B cell (primary cell): ENCODE results near the gene LTB4R. TPM values are rescaled to one million over a fixed set of nuclear protein-coding genes. Genes with fewer than 3 reads are reported as not detected.

Experiments used
- ATAC-seq: fragments of 200-7000 bp; cut with Tn5 transposase; one replicate; pipeline ENCODE4 v1.10.0; 2021; ENCODE audit warnings: low read depth, mild to moderate bottlenecking, moderate number of reproducible peaks, moderate library complexity
- CTCF ChIA-PET: fragments of 350-600 bp; sonication (Branson Sonifier 250); formaldehyde crosslinking; loops from one replicate; lab custom pipeline; 2021; ENCODE audit warnings: antibody characterized with exemption, inconsistent platforms; lab: Charles Lee
- POLR2A ChIA-PET: fragments of 350-600 bp; sonication (Branson Sonifier 250); formaldehyde crosslinking; loops from one replicate; lab custom pipeline; 2021; ENCODE audit warnings: antibody characterized with exemption; lab: Charles Lee
- DNase-seq: peaks from one replicate; pipeline ENCODE4 v3.0.0; 2013
- H2AFZ ChIP-seq: 2 replicates; pipeline ENCODE4 v1.6.1; 2012; ENCODE audit warnings: mild to moderate bottlenecking, low read depth, low read length; ENCODE audit not compliant: insufficient read depth, poor library complexity, severe bottlenecking
- H3K27ac ChIP-seq, 2 donors: 1 replicate in 1 of 2; 2 replicates in 1 of 2; pipeline ENCODE4 v1.5.1; 2012 to 2013; ENCODE audit warnings: low read length in 2 of 2, mild to moderate bottlenecking in 2 of 2, moderate library complexity in 1 of 2
- H3K27me3 ChIP-seq, 4 experiments: fragments of 200-600 bp in 1 of 4; sonication (generic) in 1 of 4; replicated peaks in 1 of 4; 1 replicate in 2 of 4; 2 replicates in 2 of 4; pipeline versions ENCODE4 v1.6.1 to v1.7.0; 2013 to 2016; ENCODE audit warnings: low read length in 3 of 4, mild to moderate bottlenecking in 2 of 4, mixed read lengths in 1 of 4, moderate library complexity in 1 of 4; ENCODE audit not compliant: insufficient read depth in 4 of 4, control insufficient read depth in 3 of 4; ENCODE audit errors: control extremely low read depth in 1 of 4
- H3K36me3 ChIP-seq, 2 experiments: replicated peaks in 1 of 2; 1 replicate in 1 of 2; 2 replicates in 1 of 2; pipeline versions ENCODE4 v1.6.1 to v1.7.1; 2013; ENCODE audit warnings: low read length in 1 of 2; ENCODE audit not compliant: insufficient read depth in 2 of 2, control insufficient read depth in 1 of 2; ENCODE audit errors: control extremely low read depth in 1 of 2, extremely low read depth in 1 of 2
- H3K4me1 ChIP-seq, 2 donors: fragments of 200-600 bp in 1 of 2; sonication (generic) in 1 of 2; 1 replicate in 1 of 2; 2 replicates in 1 of 2; pipeline versions ENCODE4 v1.5.1 to v1.6.1; 2013 to 2017; ENCODE audit warnings: low read length in 2 of 2; ENCODE audit not compliant: control insufficient read depth in 2 of 2, insufficient read depth in 2 of 2
- H3K4me2 ChIP-seq: replicated peaks from 2 replicates; pipeline ENCODE3; 2012; ENCODE audit warnings: mild to moderate bottlenecking, low read depth, low read length; ENCODE audit not compliant: poor library complexity, severe bottlenecking
- H3K4me3 ChIP-seq, 5 experiments: fragments of 200-600 bp in 1 of 5; sonication (generic) in 1 of 5; 1 replicate in 3 of 5; 2 replicates in 2 of 5; pipeline versions ENCODE4 v1.5.1 to v1.7.0; 2011 to 2016; ENCODE audit warnings: low read length in 4 of 5, mild to moderate bottlenecking in 4 of 5, low read depth in 2 of 5, control low read depth in 1 of 5, moderate library complexity in 1 of 5; ENCODE audit not compliant: insufficient read depth in 1 of 5; ENCODE audit errors: control extremely low read depth in 1 of 5, extremely low read depth in 1 of 5
- H3K79me2 ChIP-seq: fragments of 200-600 bp; sonication (generic); one replicate; pipeline ENCODE4 v1.6.0; 2016; ENCODE audit warnings: low read length; ENCODE audit not compliant: control insufficient read depth, insufficient read depth
- H3K9ac ChIP-seq: fragments of 200-600 bp; sonication (generic); 2 replicates; pipeline ENCODE4 v1.6.1; 2017; ENCODE audit warnings: mild to moderate bottlenecking, low read length, moderate library complexity
- H3K9me3 ChIP-seq, 3 donors: one replicate each; pipeline versions ENCODE4 v1.6.1 to v1.7.1; 2013; ENCODE audit warnings: low read length in 2 of 3; ENCODE audit not compliant: control insufficient read depth in 2 of 3, insufficient read depth in 1 of 3; ENCODE audit errors: control extremely low read depth in 1 of 3
- H4K20me1 ChIP-seq: 2 replicates; pipeline ENCODE4 v1.6.0; 2012; ENCODE audit warnings: mild to moderate bottlenecking, low read length; ENCODE audit not compliant: insufficient read depth, control insufficient read depth, poor library complexity, severe bottlenecking
- H3K27ac Mint-ChIP-seq: one replicate; pipeline ENCODE4 v1.8.0; 2021; ENCODE audit warnings: mixed read lengths
- H3K27me3 Mint-ChIP-seq: one replicate; pipeline ENCODE4 v1.8.0; 2021; ENCODE audit warnings: mixed read lengths
- H3K4me1 Mint-ChIP-seq: one replicate; pipeline ENCODE4 v1.8.0; 2021; ENCODE audit warnings: mixed read lengths
- H3K4me3 Mint-ChIP-seq: one replicate; pipeline ENCODE4 v1.8.0; 2021; ENCODE audit warnings: mixed read lengths
- H3K9me3 Mint-ChIP-seq: one replicate; pipeline ENCODE4 v1.8.0; 2022; ENCODE audit warnings: mixed read lengths; ENCODE audit not compliant: insufficient read depth
- CTCF ChIP-seq: fragments of 200-600 bp; IDR thresholded peaks from one replicate; pipeline ENCODE4 v1.8.0; 2022; ENCODE audit warnings: antibody characterized with exemption, mild to moderate bottlenecking
- EZH2 ChIP-seq: IDR thresholded peaks from 2 replicates; pipeline ENCODE4 v1.6.1; 2012; ENCODE audit warnings: borderline replicate concordance, low read depth, mild to moderate bottlenecking, moderate library complexity, low read length; ENCODE audit not compliant: insufficient read depth, poor library complexity, severe bottlenecking
- WGBS: methylation state at CpG from one replicate; pipeline ENCODE4 v1.1.5; 2013; ENCODE audit warnings: missing lambda C conversion rate; ENCODE audit not compliant: insufficient coverage; 5-methylcytosine and 5-hydroxymethylcytosine counted together
- intact Hi-C: fragments of 100-400 bp; cut with micrococcal nuclease; formaldehyde crosslinking; loops from one replicate; pipeline ENCODE4 v1.10.0; 2022
- polyA plus RNA-seq: library from polyadenylated mRNA; depleted of rRNA; stranded (reverse); fragments of >200 nt; gene quantifications from 2 replicates; pipeline ENCODE4 v1.2.3, GENCODE V29; 2012
- total RNA-seq, 2 donors: library from RNA; stranded (reverse); fragments of 120-200 nt in 1 of 2; gene quantifications; 1 replicate in 1 of 2; 2 replicates in 1 of 2; pipeline versions ENCODE4 v1.2.3 to v1.2.4, GENCODE V29; 2013 to 2022

The LTB4R gene
- total and polyA plus RNA-seq, 2 donors (not counting 1 experiment from before 2014, with no cell fraction given) = 8.8 to 19.1 TPM

- ChIA-PET POLR2A (interaction anchor here (0.7 to 2.0 kb wide), 5 partner anchors 16 to 157 kb away, joined by 3 to 11 read pairs (median 4); partner anchors contain the start of gene TINF2), CTCF (interaction anchor here (0.7 to 2.4 kb wide), 8 partner anchors 10 to 437 kb away, joined by 3 to 19 read pairs (median 5); partner anchors contain the start of genes CIDEB, LTB4R and TINF2)
- Mint-ChIP-seq H3K27me3 (no peaks in the 10 kb centered on the region), H3K27ac (peak overlapping the region; percentile 89), H3K4me3 (peak overlapping the region; percentile 58), H3K4me1 (peaks cover 69% of the 10 kb centered on the region), H3K9me3 (no peaks in the 10 kb centered on the region)
- Histone ChIP-seq H3K36me3 (peaks cover 0 to 10% of the 10 kb centered on the region in 2 experiments), H3K79me2 (peaks cover 30% of the 10 kb centered on the region), H3K4me1 (peaks cover 49 to 57% of the 10 kb centered on the region in 2 donors), H4K20me1 (no peaks in the 10 kb centered on the region), H3K4me3 (no peak overlapping the region), H3K27me3 (no peaks in the 10 kb centered on the region), H2AFZ (peak overlapping the region; percentile 10), H3K9me3 (peaks cover 0 to 10% (median 0%) of the 10 kb centered on the region in 3 donors), H3K27ac (peak overlapping the region; percentile 76 to 81), H3K4me2 (peak overlapping the region; percentile 52), H3K9ac (no peak overlapping the region)
- no CpG with 5 or more reads among the region's 3 CpGs for WGBS
- TF ChIP-seq CTCF (no peak), EZH2 (no peak)
- ATAC-seq = no peak
- no peak for DNase-seq
- intact Hi-C loops = loop anchor here (10.0 kb wide), 1 partner anchor 129 kb away; the partner anchor contains the start of genes EMC9, PSME2 and RNF31
Observed at GRCh38 chr14:24273422-24273998, 37.8 kb upstream of the LTB4R start.

GRCh38 chr14:24274101-24274543, 37.2 kb upstream of the LTB4R start:
- Mint-ChIP-seq H3K27ac (peak overlapping the region; percentile 89), H3K27me3 (no peaks in the 10 kb centered on the region), H3K4me1 (peaks cover 76% of the 10 kb centered on the region), H3K4me3 (peak overlapping the region; percentile 58), H3K9me3 (no peaks in the 10 kb centered on the region)
- H3K4me2 ChIP-seq = peak overlapping the region; percentile 52
- H3K9ac ChIP-seq = no peak overlapping the region
- H3K9me3 ChIP-seq = peaks cover 0 to 10% (median 0%) of the 10 kb centered on the region in 3 donors
- no peaks in the 10 kb centered on the region for H4K20me1 ChIP-seq
- CTCF ChIA-PET = interaction anchor here (0.7 to 2.4 kb wide), 10 partner anchors 10 to 436 kb away, joined by 3 to 19 read pairs (median 4); partner anchors contain the start of genes CIDEB, LTB4R, MDP1 and TINF2
- H3K4me3 ChIP-seq = no peak overlapping the region
- peaks cover 34% of the 10 kb centered on the region for H3K79me2 ChIP-seq
- ATAC-seq (peak; percentile 28), DNase-seq (peak; percentile 89)
- WGBS = 32% methylated on average over 3 of the region's 3 CpGs
- intact Hi-C loops = loop anchor here (10.0 kb wide), 1 partner anchor 129 kb away; the partner anchor contains the start of genes EMC9, PSME2 and RNF31
- POLR2A ChIA-PET = interaction anchor here (0.7 to 2.0 kb wide), 5 partner anchors 15 to 156 kb away, joined by 3 to 11 read pairs (median 4); partner anchors contain the start of gene TINF2
- peak overlapping the region; percentile 76 to 81 for H3K27ac ChIP-seq
- peaks cover 0 to 5% of the 10 kb centered on the region in 2 experiments for H3K36me3 ChIP-seq
- TF ChIP-seq EZH2 (no peak), CTCF (no peak)
- H3K4me1 ChIP-seq = peaks cover 55 to 64% of the 10 kb centered on the region in 2 donors
- H2AFZ ChIP-seq = peak overlapping the region; percentile 10
- no peaks in the 10 kb centered on the region for H3K27me3 ChIP-seq
